Measurements from ENCODE around the gene CNPY3. TPM values are rescaled to one million over a fixed set of nuclear protein-coding genes. Genes with fewer than 3 reads are reported as not detected.

CNPY3 gene
- total and polyA plus RNA-seq, 2 of the 13 experiments (the other 11 are each of a cell fraction or from before 2014, with no cell fraction given), result 42.3 to 60.2 TPM

GRCh38 chr6:42961020-42961470, 31.8 kb downstream of the CNPY3 start:
- no peaks in the 10 kb centered on the region for H4K20me1 ChIP-seq (ENCODE audit: insufficient read depth, low read length)
- H3K27ac ChIP-seq (ENCODE audit: extremely low read length, insufficient read depth, low read length), result peak overlapping the region; percentile 43
- H3K4me3 ChIP-seq (replicated peaks in 1 of 3; ENCODE audit: insufficient read depth in 1 of 3, low read depth in 2 of 3, low read length in 3 of 3), result peak overlapping the region; percentile 58 to 81 (median 66)
- no peaks in the 10 kb centered on the region for H3K79me2 ChIP-seq (ENCODE audit: insufficient read depth, low read length)
- TSS peak; percentile 72 for BruUV-seq (replicated peaks)
- no peak overlapping the region for H2AFZ ChIP-seq (ENCODE audit: low read length)
- H3K4me2 ChIP-seq (ENCODE audit: low read depth, low read length), result peak overlapping the region; percentile 94
- H3K9me3 ChIP-seq (ENCODE audit: low read length), result no peaks in the 10 kb centered on the region
- ChIA-PET POLR2A (interaction anchor here (0.7 to 4.3 kb wide), 13 partner anchors 9 to 99 kb away, joined by 3 to 36 read pairs (median 6); partner anchors contain the start of genes CNPY3, CUL7, KLC4 and MRPL2), CTCF (ENCODE audit: low intra/inter-chr PET ratio, low total read pairs) (no interaction called here)
- H3K36me3 ChIP-seq (replicated peaks in 1 of 2; ENCODE audit: control insufficient read depth in 1 of 2, insufficient read depth in 2 of 2, low read length in 2 of 2), result 0 out of 5 replicates have a peak, but pooled peaks cover 0 to 1% of the 10 kb centered on the region in 2 experiments
- ATAC-seq, result peak; percentile 51
- H3K4me1 ChIP-seq (ENCODE audit: insufficient read depth, low read length), result peaks cover 27% of the 10 kb centered on the region
- H3K27me3 ChIP-seq (ENCODE audit: control insufficient read depth in 1 of 2, insufficient read depth in 2 of 2, low read length in 2 of 2), result no peaks in the 10 kb centered on the region; a peak in 1 of 5 replicates
- in situ Hi-C loops (cut with HindIII; ENCODE audit: extremely low pct_ligation_motif_present, low pct_unique_long_range_greater_than_20kb), result no loop called here
- peak overlapping the region; percentile 53 for H3K9ac ChIP-seq (ENCODE audit: insufficient read depth, low read depth, low read length)
- peak; percentile 52 for DNase-seq (ENCODE audit: low spot score)
- 0% methylated on average over 14 of the region's 15 CpGs for WGBS (ENCODE audit: low lambda C conversion rate)
- intact Hi-C loops (cut with micrococcal nuclease; ENCODE audit: unreplicated experiment), result loop anchor here (5.0 kb wide), 1 partner anchor 51 kb away; the partner anchor contains the start of genes KLHDC3 and MEA1
- peak; percentile 89 for FAIRE-seq
- TF ChIP-seq RAD21 (CRISPR knock-in tag; IDR thresholded peaks at IDR 0.05), result no peak; the same call in 1 of the 2 replicates
- TF ChIP-seq RBM22 (optimal IDR thresholded peaks at IDR 0.05; ENCODE audit: low read length), result no peak
- no peak for TF ChIP-seq BCLAF1 (IDR thresholded peaks at IDR 0.05)
- no peak for TF ChIP-seq TBP (CRISPR knock-in tag; IDR thresholded peaks at IDR 0.05)
- 0 out of 2 replicates have a peak, but pooled peaks have one; percentile 22 for TF ChIP-seq ZNF24 (IDR thresholded peaks at IDR 0.05)
- no peak for TF ChIP-seq ZNF17 (CRISPR knock-in tag; IDR thresholded peaks at IDR 0.05)
- TF ChIP-seq DBP (CRISPR knock-in tag; IDR thresholded peaks at IDR 0.05; ENCODE audit: not compliant biosample characterization), result no peak
- TF ChIP-seq ZNF710 (CRISPR knock-in tag; IDR thresholded peaks at IDR 0.05; ENCODE audit: borderline replicate concordance), result no peak; the same call in 1 of the 2 replicates
- TF ChIP-seq HIC2 (CRISPR knock-in tag; IDR thresholded peaks at IDR 0.05; ENCODE audit: low read depth), result 0 out of 2 replicates have a peak, but pooled peaks have one; percentile 49
- TF ChIP-seq POGK (CRISPR knock-in tag; conservative IDR thresholded peaks at IDR 0.05), result 0 out of 2 replicates have a peak, but pooled peaks have one; percentile 24
